GM18861 (cell line): ENCODE data around the gene MAGEC2.

ENCODE experiments used
- ATAC-seq: cut with Tn5 transposase; IDR thresholded peaks from one replicate; pipeline ENCODE4 v1.9.1; 2021; ENCODE audit not compliant: unreplicated experiment

Gene MAGEC2

GRCh38 chrX:142204522-142205433 lies at the start of gene MAGEC2:
MAGEC2 (minus strand) TSS chrX:142205290; CDS start chrX:142203987, 1,303 bp downstream.
- ATAC-seq, result no peak

GRCh38 chrX:142251680-142252079 lies 46.6 kb upstream of the MAGEC2 start:
- no peak for ATAC-seq

- no peak for ATAC-seq
Observed at GRCh38 chrX:142251202-142251601, 46.1 kb upstream of the MAGEC2 start.

- no peak for ATAC-seq
Observed at GRCh38 chrX:142250502-142250901, 45.4 kb upstream of the MAGEC2 start.

- ATAC-seq, result no peak
Observed at GRCh38 chrX:142249721-142250120, 44.6 kb upstream of the MAGEC2 start.

GRCh38 chrX:142244568-142244967 lies 39.5 kb upstream of the MAGEC2 start:
- no peak for ATAC-seq

- ATAC-seq, result no peak
Observed at GRCh38 chrX:142238536-142238935, 33.4 kb upstream of the MAGEC2 start.

- no peak for ATAC-seq
Observed at GRCh38 chrX:142233400-142233799, 28.3 kb upstream of the MAGEC2 start.

GRCh38 chrX:142214081-142214480 lies 9.0 kb upstream of the MAGEC2 start:
- no peak for ATAC-seq

GRCh38 chrX:142201113-142201512 lies 4.0 kb downstream of the MAGEC2 start:
- ATAC-seq, result no peak

GRCh38 chrX:142186103-142186502 lies 19.0 kb downstream of the MAGEC2 start:
- ATAC-seq, result no peak

GRCh38 chrX:142184756-142185602 lies 20.1 kb downstream of the MAGEC2 start:
- ATAC-seq, result no peak

- ATAC-seq, result no peak
Observed at GRCh38 chrX:142156567-142156966, 48.5 kb downstream of the MAGEC2 start.
